HG03469 (cell line): ENCODE results near the gene TIMM22.
"Not testable (repeated sequence)": the region's sequence is repeated elsewhere in the genome, so short reads cannot be mapped to it uniquely, and the experiment has no call there.

ENCODE experiments used
- ATAC-seq: cut with Tn5 transposase; IDR thresholded peaks from one replicate; pipeline ENCODE4 v1.9.1; 2021; ENCODE audit warnings: mild to moderate bottlenecking, moderate library complexity, moderate number of reproducible peaks; ENCODE audit not compliant: unreplicated experiment

The TIMM22 gene

DNA sequence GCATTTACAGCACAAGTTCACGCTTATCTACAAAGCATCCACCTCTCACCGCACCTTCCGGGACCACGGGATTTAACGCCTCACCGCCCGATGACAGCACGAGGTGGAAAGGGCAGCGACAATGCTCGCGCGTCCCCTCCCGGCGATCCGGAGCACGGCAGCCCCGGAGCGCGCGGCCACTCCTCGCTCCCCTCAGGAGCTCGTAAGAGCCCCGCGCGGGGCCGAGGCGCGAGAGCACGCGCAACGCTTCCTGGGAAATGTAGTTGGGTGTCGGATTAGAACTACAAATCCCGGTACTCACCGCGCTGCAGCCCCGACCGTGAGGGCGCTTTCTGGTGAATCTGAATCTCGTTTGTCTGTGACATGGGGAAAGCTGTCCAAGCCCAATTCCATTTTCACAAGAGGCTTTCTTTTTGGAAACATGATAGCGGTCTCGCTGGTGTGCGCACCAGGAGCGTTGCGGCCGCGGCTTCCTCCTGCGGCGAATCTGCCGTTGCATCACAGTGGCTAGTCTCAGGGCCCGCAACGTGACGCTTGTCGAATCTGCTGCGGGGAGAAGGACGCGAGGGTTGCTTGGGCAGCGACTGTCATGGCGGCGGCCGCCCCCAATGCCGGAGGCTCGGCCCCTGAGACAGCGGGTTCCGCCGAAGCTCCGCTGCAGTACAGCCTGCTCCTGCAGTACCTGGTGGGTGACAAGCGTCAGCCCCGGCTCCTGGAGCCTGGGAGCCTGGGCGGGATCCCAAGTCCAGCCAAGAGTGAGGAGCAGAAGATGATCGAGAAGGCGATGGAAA, at the start of gene TIMM22:
TIMM22 (plus strand) TSS at position 576 of the 791 bp plus-strand sequence; CDS start at position 590, 14 bp downstream.
- peak; percentile 70 for ATAC-seq

DNA sequence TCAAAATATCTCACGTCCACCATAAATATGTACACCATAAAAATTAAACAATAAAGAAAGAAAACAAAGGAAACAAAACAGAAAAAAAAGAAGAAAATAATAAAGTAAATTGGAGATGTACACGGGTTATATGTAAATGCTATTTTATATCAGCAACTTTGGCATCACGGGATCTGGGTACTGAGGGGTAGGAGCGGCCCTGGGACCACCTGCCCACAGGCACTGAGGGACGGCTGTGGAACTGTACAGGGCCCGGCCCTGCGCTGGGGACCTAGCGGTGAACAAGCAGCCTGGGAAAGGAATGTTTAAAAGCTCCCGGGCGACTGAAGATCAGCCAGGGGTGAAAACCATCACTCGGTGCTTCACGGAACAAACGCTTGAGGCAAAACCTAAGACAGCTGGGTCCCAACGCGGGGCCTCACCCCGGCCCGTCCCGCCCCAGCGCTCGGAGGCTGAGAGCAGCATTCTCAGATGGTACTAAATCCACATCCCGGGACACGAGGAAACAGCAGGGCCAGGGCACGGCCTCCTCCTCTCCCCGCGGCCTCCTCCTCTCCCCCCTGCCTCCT, 48.6 kb upstream of the TIMM22 start:
- ATAC-seq = no peak

GRCh38 chr17:949623-950303, 47.2 kb upstream of the TIMM22 start:
- ATAC-seq = no peak

DNA sequence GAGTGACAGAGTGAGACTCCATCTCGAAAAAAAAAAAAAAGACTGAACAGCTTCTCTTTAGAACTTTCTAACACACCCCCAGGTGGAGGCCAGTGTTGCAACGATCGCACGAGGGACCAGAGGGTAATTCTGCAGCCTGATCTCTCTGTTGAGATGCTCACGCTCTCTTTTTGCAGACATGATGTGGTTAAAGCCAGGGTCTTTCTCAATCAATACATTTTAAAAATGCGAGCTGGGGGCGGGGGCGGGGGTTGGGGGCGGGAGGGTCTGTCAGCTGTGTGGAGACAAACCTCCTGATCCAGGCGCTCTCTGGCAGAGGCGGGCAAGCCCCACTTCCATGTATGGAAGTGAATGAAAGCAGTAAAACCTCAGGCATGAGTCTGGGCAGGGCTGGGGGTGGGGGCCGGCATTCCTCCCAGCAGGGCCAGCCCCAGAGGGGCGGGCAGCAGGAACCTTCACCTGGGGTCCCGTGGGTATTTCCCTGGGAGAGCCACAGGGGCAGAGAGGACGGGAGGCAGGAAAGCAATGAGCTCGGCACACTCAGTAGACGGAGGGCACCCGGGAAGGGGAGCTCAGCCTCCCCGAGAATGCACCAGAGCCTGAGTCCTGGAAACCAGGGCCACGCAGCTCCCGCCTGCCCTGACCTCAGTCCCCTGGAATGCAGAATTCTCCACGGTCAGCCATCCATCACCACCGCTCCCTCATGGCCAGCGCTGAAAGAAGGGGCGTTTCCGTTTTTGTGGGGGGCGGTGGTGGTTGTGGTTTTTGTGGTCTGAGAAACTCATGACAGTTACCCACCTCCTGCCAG, 45.4 kb upstream of the TIMM22 start:
- no peak for ATAC-seq

- ATAC-seq = not testable (repeated sequence)
These were observed 44.3 kb upstream of the TIMM22 start for GRCh38 chr17:952592-952991.

DNA sequence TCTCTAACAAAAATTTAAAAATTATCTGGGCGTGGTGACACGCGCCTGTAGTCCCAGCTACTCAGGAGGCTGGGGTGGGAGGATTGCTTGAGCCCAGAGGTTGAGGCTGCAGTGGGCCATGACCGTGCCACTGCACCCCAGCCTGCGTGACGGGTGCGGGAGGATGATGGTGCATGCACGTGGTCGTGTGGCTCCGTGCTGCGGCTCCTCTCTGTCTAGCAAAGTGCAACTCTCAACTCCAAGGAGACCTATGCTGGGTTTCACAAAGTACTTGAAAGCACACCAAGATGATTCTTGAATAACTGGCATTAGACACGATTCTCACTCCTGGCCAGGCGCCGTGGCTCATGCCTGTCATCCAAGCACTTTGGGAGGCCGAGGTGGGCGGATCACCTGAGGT, 43.2 kb upstream of the TIMM22 start:
- no peak for ATAC-seq

- ATAC-seq = no peak
These were observed 42.3 kb upstream of the TIMM22 start for GRCh38 chr17:954431-955164.

DNA sequence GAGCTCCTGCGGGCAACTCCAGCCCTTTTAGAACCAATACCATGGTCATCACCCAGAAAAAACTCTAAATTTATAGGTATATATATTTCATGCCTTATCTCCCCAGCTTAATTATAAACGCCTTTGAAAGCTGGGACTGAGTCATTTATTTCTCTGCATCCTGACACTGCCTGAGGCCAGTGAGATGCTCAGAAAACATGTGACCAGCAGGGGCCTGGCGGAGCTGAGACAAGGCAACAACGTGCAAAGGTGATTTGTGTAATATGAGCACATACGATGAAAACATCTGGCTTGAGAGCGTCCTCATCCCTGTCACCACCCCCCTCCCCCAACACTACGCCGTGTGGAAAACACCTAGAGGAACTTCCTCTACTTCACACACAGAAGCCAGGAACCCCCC, 40.0 kb upstream of the TIMM22 start:
- no peak for ATAC-seq

DNA sequence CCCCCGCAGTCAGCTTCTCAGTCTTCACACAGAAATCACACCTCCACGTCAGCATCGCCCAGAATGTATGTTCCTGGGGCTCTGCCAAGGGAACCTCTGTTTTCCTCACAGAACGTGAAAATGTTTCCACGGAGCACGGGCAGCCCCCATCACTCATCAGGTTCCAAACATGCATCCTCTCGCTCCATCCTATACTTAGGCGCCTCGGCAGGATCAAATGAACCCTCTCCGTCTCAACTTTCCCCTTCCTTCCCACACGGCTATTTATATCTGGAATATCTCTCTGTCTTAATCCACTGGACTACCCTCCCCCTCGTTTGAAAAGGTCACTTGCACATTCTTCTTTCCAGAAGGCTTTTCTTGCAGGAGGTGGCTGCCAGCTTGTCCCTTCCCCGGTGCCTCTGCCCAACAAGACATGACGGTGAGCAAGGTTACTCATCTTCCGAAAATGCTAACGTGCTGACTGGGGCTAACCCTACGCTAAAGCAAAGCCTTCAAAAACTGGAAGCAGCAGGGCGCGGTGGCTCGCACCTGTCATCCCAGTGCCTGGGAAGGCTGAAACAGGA, 39.0 kb upstream of the TIMM22 start:
- no peak for ATAC-seq

- no peak for ATAC-seq
These were observed 38.0 kb upstream of the TIMM22 start for GRCh38 chr17:958712-959451.

DNA sequence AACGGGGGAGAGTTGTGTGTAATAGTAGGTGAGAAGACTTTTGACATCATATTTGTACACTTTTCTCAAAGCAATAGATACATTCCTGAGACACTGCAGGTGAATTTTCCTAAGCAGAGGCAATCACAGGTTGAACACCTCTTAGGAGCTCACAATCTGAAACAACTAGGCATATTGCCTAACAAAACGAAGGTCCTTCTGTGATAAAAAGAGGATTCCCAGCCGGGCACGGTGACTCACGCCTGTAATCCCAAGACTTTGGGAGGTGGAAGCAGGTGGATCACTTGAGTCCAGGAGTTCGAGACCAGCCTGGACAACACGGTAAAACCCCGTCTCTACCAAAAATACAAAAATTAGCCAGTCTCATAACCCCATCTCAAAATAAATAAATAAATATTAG, 34.8 kb upstream of the TIMM22 start:
- no peak for ATAC-seq

DNA sequence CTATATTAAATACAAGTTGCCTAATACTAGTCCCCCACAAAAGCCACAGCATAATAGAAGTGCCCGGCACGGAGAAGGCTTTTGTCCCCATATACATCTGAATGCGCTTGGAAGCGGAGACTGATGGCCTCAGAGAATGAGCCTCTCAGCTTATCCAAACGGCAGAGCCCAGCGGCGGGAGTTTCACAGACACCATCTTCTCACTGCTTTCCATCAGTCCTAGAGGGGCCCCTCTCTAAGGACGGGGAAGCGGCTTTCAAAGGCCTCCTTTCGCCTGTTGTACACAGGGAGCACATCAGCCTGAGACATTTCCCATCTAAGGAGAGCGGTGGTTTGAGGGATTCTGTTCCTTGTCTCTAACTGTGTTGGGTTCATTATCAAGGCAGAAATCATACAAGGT, 34.3 kb upstream of the TIMM22 start:
- no peak for ATAC-seq

DNA sequence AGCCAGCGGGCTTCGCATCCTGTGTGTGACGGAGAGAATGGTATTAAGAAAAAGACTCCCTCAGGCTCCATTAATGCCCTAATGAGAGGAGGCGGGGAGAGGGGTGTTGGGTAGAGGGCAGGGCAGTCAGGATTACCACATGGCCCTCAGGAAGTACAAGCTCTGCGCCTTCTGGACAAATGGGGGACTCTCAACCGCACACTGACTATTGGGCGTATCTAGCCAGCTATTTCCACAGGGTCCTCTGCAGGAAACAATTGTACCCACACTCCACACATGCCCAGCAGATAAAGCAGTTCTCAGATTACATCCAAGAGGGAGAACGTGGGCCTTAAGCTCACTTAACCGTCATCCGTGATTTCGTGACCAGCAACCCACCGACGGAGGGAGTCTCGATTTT, 32.1 kb upstream of the TIMM22 start:
- ATAC-seq = no peak

GRCh38 chr17:965311-965989, 31.5 kb upstream of the TIMM22 start:
- ATAC-seq = no peak

DNA sequence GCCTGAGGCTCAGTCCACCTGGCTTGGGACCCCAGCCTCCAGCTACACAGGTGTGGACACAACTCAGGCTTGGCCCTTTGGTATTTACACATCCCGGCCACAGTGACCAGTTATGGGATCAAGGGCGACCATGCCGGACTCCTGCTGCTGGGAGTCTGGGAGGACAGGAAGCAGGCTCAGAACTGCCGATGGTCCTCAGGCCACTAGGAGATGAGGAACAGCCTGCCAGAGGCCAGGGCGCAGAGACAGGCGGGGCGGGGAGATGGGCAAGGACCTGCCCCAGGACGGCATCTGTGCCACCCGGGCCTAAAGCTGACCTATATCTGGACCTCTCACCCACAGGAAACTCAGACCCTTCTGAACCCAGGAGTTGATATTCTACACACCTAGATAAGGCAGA, 29.8 kb upstream of the TIMM22 start:
- no peak for ATAC-seq

GRCh38 chr17:968812-969730, 27.9 kb upstream of the TIMM22 start:
- no peak for ATAC-seq

DNA sequence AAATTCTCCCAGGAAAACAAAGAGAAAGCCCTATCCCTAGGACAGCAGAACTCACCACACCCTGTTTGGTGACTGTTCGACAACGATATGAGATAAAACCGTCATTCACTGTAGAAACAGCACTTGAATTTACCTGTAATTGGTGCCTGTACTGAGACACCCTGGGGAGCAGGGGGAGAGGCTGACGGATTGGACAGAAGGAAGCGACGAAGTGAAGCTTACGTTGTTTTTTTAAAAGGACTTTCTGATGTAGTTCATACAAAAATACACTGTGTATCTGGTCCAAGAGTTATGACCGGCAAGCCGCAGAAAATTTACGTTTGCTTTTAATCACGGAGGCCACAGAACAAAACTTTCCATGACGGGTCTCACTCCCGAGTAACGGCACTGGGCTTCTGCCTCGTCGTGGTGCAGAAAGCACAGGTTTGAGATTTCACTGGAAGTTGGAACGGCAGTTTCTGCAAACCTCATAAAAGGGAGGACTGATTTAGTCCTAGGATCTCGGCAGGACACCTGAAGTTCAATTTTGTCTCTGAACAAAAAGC, 27.0 kb upstream of the TIMM22 start:
- no peak for ATAC-seq

GRCh38 chr17:970364-970763, 26.6 kb upstream of the TIMM22 start:
- no peak for ATAC-seq
